Measurements from ENCODE around the gene KCNT2.

KCNT2 gene

DNA sequence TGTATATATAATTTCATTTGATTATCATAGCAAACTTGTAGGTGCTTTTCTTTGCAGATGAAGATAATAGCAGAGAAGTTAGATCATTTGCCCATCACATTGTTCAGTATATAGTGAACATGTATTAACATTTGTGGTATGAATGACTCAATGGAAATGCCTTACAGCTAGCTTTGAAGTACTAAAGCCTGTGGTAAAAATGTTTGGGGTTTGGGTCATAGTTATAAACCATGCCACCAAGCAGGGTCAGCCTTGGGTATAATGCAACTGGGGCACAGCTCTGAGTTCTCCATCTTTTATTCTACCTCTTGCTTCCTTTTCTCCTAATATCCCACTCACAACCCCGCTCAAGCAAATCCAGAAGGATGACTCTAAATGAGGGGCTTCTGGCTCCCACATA, 141.6 kb downstream of the KCNT2 start:
- peak overlapping the region; percentile 61 for H3K27ac ChIP-seq
- TF ChIP-seq, protein P1, sequence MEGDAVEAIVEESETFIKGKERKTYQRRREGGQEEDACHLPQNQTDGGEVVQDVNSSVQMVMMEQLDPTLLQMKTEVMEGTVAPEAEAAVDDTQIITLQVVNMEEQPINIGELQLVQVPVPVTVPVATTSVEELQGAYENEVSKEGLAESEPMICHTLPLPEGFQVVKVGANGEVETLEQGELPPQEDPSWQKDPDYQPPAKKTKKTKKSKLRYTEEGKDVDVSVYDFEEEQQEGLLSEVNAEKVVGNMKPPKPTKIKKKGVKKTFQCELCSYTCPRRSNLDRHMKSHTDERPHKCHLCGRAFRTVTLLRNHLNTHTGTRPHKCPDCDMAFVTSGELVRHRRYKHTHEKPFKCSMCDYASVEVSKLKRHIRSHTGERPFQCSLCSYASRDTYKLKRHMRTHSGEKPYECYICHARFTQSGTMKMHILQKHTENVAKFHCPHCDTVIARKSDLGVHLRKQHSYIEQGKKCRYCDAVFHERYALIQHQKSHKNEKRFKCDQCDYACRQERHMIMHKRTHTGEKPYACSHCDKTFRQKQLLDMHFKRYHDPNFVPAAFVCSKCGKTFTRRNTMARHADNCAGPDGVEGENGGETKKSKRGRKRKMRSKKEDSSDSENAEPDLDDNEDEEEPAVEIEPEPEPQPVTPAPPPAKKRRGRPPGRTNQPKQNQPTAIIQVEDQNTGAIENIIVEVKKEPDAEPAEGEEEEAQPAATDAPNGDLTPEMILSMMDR (IDR thresholded peaks at IDR 0.05; ENCODE audit: low read depth, low read length, missing control alignments), result no peak
- H3K4me3 ChIP-seq (ENCODE audit: low read depth, low read length), result no peak overlapping the region
- no peaks in the 10 kb centered on the region for H3K36me3 ChIP-seq (replicated peaks)
- in situ Hi-C loops (cut with HindIII; ENCODE audit: low pct_ligation_motif_present, low sequenced_read_pairs), result no loop called here
- H3K27me3 ChIP-seq (replicated peaks), result no peaks in the 10 kb centered on the region
- DNase-seq, result peak; percentile 43

DNA sequence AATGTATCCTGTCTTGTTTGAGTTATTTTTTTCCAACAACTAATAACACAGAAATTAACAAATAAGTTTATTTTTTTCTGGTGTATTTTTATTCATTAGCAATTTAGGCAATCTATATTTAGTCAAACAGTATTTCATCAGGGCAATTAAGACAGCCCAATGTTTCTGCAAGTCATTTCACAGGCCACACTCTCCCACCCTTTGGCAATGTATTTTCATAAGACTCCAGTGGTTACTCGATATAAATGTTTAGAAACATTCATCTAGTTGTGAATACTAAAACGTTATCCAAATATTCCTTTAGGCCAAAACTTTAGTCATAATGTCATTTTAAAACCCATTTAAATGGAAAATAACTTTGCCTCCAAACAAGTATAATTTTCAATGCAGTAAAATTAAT, 142.1 kb downstream of the KCNT2 start:
- peak overlapping the region; percentile 29 for H3K27ac ChIP-seq
- no peaks in the 10 kb centered on the region for H3K27me3 ChIP-seq (replicated peaks)
- in situ Hi-C loops (cut with HindIII; ENCODE audit: low pct_ligation_motif_present, low sequenced_read_pairs), result no loop called here
- H3K36me3 ChIP-seq (replicated peaks), result no peaks in the 10 kb centered on the region
- no peak overlapping the region for H3K4me3 ChIP-seq (ENCODE audit: low read depth, low read length)
- TF ChIP-seq, protein P1 (IDR thresholded peaks at IDR 0.05; ENCODE audit: low read depth, low read length, missing control alignments), result no peak
- no peak for DNase-seq

DNA sequence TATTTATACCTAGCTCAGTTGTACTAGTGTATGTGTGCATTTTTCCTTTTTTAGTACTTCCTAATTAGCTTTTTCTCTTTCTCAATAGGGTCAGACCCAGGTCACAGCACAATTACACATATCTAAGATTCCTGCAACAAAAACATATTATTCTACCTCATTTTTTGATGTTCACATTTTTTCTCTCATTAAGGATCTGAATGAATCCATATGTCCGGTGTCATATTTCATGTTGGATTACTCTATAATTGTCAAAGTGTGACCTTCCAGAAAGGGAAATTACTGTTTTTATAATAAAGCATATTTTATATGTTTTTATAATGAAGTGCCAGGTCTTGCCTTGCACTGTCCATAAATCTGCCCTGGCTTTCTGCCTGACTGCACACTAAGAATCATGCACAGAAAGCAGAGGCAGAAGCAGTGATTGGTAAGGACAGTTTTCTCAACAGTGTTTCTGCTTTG, 143.7 kb downstream of the KCNT2 start:
- DNase-seq, result peak; percentile 14
- H3K36me3 ChIP-seq (replicated peaks), result no peaks in the 10 kb centered on the region
- no peak overlapping the region for H3K4me3 ChIP-seq (ENCODE audit: low read depth, low read length)
- no peak overlapping the region for H3K27ac ChIP-seq
- no peaks in the 10 kb centered on the region for H3K27me3 ChIP-seq (replicated peaks)
- TF ChIP-seq, protein P1 (IDR thresholded peaks at IDR 0.05; ENCODE audit: low read depth, low read length, missing control alignments), result no peak
- in situ Hi-C loops (cut with HindIII; ENCODE audit: low pct_ligation_motif_present, low sequenced_read_pairs), result no loop called here

DNA sequence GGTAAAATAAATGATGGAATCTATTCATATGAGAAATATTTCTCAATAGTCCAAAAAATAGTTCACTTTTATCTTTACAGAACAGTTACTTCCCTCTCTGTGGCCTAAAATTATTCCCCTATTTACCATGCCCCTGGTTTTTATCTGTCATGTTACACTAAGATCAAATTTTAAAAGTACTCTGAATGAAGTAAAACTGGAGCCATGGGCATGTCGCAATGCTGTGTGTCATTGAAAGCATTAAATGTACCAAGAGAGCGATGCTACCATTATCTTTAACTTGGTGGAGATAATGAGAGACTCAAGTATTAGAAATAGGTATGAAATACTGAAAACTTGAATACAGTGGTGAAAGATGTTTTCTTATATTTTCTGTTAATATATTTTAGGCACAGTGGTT, 146.2 kb downstream of the KCNT2 start:
- TF ChIP-seq, protein P1 (IDR thresholded peaks at IDR 0.05; ENCODE audit: low read depth, low read length, missing control alignments), result no peak
- no peaks in the 10 kb centered on the region for H3K27me3 ChIP-seq (replicated peaks)
- no peak overlapping the region for H3K4me3 ChIP-seq (ENCODE audit: low read depth, low read length)
- DNase-seq, result no peak
- no peaks in the 10 kb centered on the region for H3K36me3 ChIP-seq (replicated peaks)
- no peak overlapping the region for H3K27ac ChIP-seq
- in situ Hi-C loops (cut with HindIII; ENCODE audit: low pct_ligation_motif_present, low sequenced_read_pairs), result no loop called here

DNA sequence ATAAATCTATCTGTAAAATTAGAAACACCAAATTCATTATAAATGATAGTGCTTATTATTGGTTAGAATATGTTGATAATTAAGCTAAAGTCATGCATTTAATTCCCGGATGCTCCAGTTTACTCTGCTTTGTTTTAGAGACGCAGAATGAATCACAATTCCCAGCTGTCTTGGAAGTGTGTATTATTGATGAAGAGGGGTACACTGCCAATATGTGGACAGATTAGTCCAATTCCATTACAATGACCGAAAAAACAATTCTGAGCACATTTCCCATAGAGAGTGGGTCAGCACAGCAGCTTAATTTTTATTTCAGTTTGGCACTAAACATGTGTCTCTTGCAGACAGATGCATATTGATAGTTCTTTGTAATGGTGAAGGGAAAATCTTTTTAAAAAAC, 146.7 kb downstream of the KCNT2 start:
- DNase-seq, result no peak
- TF ChIP-seq, protein P1 (IDR thresholded peaks at IDR 0.05; ENCODE audit: low read depth, low read length, missing control alignments), result no peak
- in situ Hi-C loops (cut with HindIII; ENCODE audit: low pct_ligation_motif_present, low sequenced_read_pairs), result no loop called here
- no peaks in the 10 kb centered on the region for H3K27me3 ChIP-seq (replicated peaks)
- H3K4me3 ChIP-seq (ENCODE audit: low read depth, low read length), result no peak overlapping the region
- H3K36me3 ChIP-seq (replicated peaks), result no peaks in the 10 kb centered on the region
- no peak overlapping the region for H3K27ac ChIP-seq

DNA sequence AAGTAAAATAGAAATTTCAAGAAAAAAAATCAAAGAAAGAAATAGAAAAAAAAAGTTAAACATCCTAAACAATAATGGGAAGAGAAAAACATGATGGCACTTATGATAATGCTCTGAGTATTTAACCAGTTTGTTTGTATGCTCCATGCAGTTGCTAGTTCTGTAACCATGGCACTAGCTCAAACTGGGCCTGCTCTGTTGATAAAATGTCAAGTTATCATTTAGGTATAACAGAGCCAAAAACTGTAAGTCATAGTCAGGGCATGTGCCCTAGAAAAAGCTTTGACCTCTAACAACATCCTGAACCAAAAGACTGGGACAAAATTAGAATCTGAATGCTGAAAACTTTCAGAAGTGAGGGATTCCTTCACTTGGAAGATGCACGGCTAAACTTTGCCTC, 148.9 kb downstream of the KCNT2 start:
- no peak for DNase-seq
- Histone ChIP-seq H3K27ac (no peak overlapping the region), H3K4me3 (ENCODE audit: low read depth, low read length) (no peak overlapping the region), H3K36me3 (replicated peaks) (no peaks in the 10 kb centered on the region), H3K27me3 (replicated peaks) (no peaks in the 10 kb centered on the region)
- in situ Hi-C loops (cut with HindIII; ENCODE audit: low pct_ligation_motif_present, low sequenced_read_pairs), result no loop called here
- TF ChIP-seq, protein P1 (IDR thresholded peaks at IDR 0.05; ENCODE audit: low read depth, low read length, missing control alignments), result no peak

Data from brain microvascular endothelial cell (primary cell).